K562 (cell line): Measurements from ENCODE around the gene WFIKKN1. TPM values are rescaled to one million over a fixed set of nuclear protein-coding genes. Genes with fewer than 3 reads are reported as not detected.
A peak's percentile ranks its signal among the peaks of the same experiment; 100 is the strongest.

Experiments
- ARID1B ChIP-seq: fragments of 450-650 bp; IDR thresholded peaks from 2 replicates; pipeline ENCODE4 v1.6.1; 2016; ENCODE audit warnings: antibody characterized with exemption, mild to moderate bottlenecking, inconsistent platforms
- ARID4B ChIP-seq: sonication (generic); formaldehyde crosslinking; IDR thresholded peaks from 2 replicates; pipeline ENCODE4 v1.8.0; 2022; ENCODE audit warnings: mild to moderate bottlenecking, missing genetic modification reagents
- BRD9 ChIP-seq: fragments of 450-650 bp; IDR thresholded peaks from 2 replicates; pipeline ENCODE4 v1.6.1; 2018; ENCODE audit warnings: low read depth; ENCODE audit not compliant: partially characterized antibody
- CHD4 ChIP-seq: fragments of 200-600 bp; sonication (generic); IDR thresholded peaks from 3 replicates; pipeline ENCODE4 v1.6.1; 2012; ENCODE audit warnings: low read depth, mild to moderate bottlenecking, mixed read lengths, low read length, inconsistent platforms; ENCODE audit not compliant: insufficient read depth, insufficient replicate concordance, poor library complexity, severe bottlenecking
- CTCF ChIP-seq, 3 experiments: IDR thresholded peaks in 2 of 3; conservative IDR thresholded peaks in 1 of 3; 2 replicates each; pipeline ENCODE4 v1.5.1; 2011 to 2012; ENCODE audit warnings: low read length in 3 of 3, mild to moderate bottlenecking in 3 of 3, control low read depth in 2 of 3, improper control_type of control experiment in 1 of 3, inconsistent platforms in 1 of 3, low read depth in 1 of 3, mixed read lengths in 1 of 3, moderate library complexity in 1 of 3; ENCODE audit not compliant: insufficient read depth in 2 of 3
- DDX20 ChIP-seq: fragments of 450-650 bp; IDR thresholded peaks from 2 replicates; pipeline ENCODE4 v1.6.1; 2016; ENCODE audit warnings: missing genetic modification characterization, low read depth, mild to moderate bottlenecking, missing compliant biosample characterization, moderate library complexity
- FOXA3 ChIP-seq, 2 experiments: fragments of 450-650 bp in 1 of 2; sonication (generic) in 1 of 2; formaldehyde crosslinking; IDR thresholded peaks in 1 of 2; conservative IDR thresholded peaks in 1 of 2; 2 replicates each; pipeline versions ENCODE4 v1.4.0 to v1.8.0; 2020 to 2022; ENCODE audit warnings: mild to moderate bottlenecking in 2 of 2, missing genetic modification reagents in 1 of 2
- GTF2E2 ChIP-seq: fragments of 200-800 bp; sonication (Bioruptor generic); IDR thresholded peaks from 2 replicates; pipeline ENCODE4 v1.6.1; 2016; ENCODE audit warnings: missing genetic modification characterization, missing compliant biosample characterization
- HES1 ChIP-seq: fragments of 450-650 bp; IDR thresholded peaks from 2 replicates; pipeline ENCODE4 v1.6.1; 2016; ENCODE audit warnings: low read depth, mild to moderate bottlenecking, moderate library complexity
- LEF1 ChIP-seq: fragments of 450-650 bp; IDR thresholded peaks from 2 replicates; pipeline ENCODE4 v1.6.1; 2016; ENCODE audit warnings: mild to moderate bottlenecking
- NRF1 ChIP-seq, 2 experiments: fragments of 450-650 bp; IDR thresholded peaks in 1 of 2; conservative IDR thresholded peaks in 1 of 2; 2 replicates each; pipeline ENCODE4 v1.6.1; 2014; ENCODE audit warnings: mild to moderate bottlenecking in 2 of 2
- SAFB ChIP-seq: fragments of 200-400 bp; formaldehyde crosslinking; IDR thresholded peaks from 2 replicates; pipeline ENCODE4 v1.6.1; 2017; ENCODE audit warnings: low read depth, low read length, borderline replicate concordance
- SMC3 ChIP-seq: conservative IDR thresholded peaks from 2 replicates; pipeline ENCODE4 v1.6.1; 2011; ENCODE audit warnings: low read depth, low read length, improper control_type of control experiment; ENCODE audit not compliant: insufficient read depth
- SNRNP70 ChIP-seq: fragments of 200-400 bp; formaldehyde crosslinking; optimal IDR thresholded peaks from 2 replicates; pipeline ENCODE3; 2017; ENCODE audit warnings: low read depth, low read length
- SRSF1 ChIP-seq: fragments of 200-400 bp; formaldehyde crosslinking; IDR thresholded peaks from 2 replicates; pipeline ENCODE4 v1.6.1; 2017; ENCODE audit warnings: mild to moderate bottlenecking, low read depth, low read length, moderate library complexity
- TARDBP ChIP-seq: fragments of 450-650 bp; IDR thresholded peaks from 2 replicates; pipeline ENCODE4 v1.6.1; 2016
- WHSC1 ChIP-seq: IDR thresholded peaks from one replicate; pipeline ENCODE4 v1.6.1; 2012; ENCODE audit warnings: low read length, control low read depth, inconsistent platforms
- ZBTB8A ChIP-seq: fragments of 450-650 bp; IDR thresholded peaks from 2 replicates; pipeline ENCODE4 v1.6.1; 2018; ENCODE audit warnings: mild to moderate bottlenecking, moderate library complexity; ENCODE audit not compliant: partially characterized antibody
- ZNF143 ChIP-seq: sonication (generic); formaldehyde crosslinking; IDR thresholded peaks from 2 replicates; pipeline ENCODE4 v1.9.0; 2022; ENCODE audit warnings: mild to moderate bottlenecking, missing genetic modification reagents
- polyA plus RNA-seq, 8 experiments: library from polyadenylated mRNA; depleted of rRNA in 4 of 8; stranded (reverse) in 5 of 8; unstranded in 3 of 8; fragments of >200 nt; fragmentation: Nextera tagmentation in 2 of 8; fragmentation: Illumina TruSeq in 1 of 8; extraction: Ambion mirVana in 2 of 8; extraction: Trizol in 1 of 8; gene quantifications; 2 replicates each; pipeline versions ENCODE4 v1.2.1 to v1.2.3, GENCODE V29; 2011 to 2014; ENCODE audit warnings: inconsistent platforms in 1 of 8, missing spikeins in 1 of 8
- total RNA-seq, 7 experiments: library from RNA; depleted of rRNA in 6 of 7; stranded (reverse); fragments of >200 nt in 6 of 7; fragmentation: Illumina TruSeq in 2 of 7; extraction: Trizol in 2 of 7; gene quantifications; 2 replicates each; pipeline versions ENCODE4 v1.2.1 to v1.2.3, GENCODE V29; 2011 to 2021; ENCODE audit warnings: low replicate concordance in 1 of 7

Gene WFIKKN1
- total and polyA plus RNA-seq, 9 of the 15 experiments (the other 6 are each of a cell fraction or from before 2014, with no cell fraction given), result 0.14 to 1.1 (median 0.50) TPM; not detected in 4

GRCh38 chr16:667780-668518 is 37.2 kb downstream of the WFIKKN1 start, which contains the start of gene RHOT2 (continued):
- TF ChIP-seq HES1, result no peak
- no peak for TF ChIP-seq ARID1B
- no peak for TF ChIP-seq CHD4
- peak; percentile 74 to 75; a peak in 3 of 4 replicates for TF ChIP-seq NRF1 (conservative IDR thresholded peaks at IDR 0.05 in 1 of 2, IDR thresholded peaks at IDR 0.05 in 1 of 2)
- TF ChIP-seq TARDBP, result 0 out of 2 replicates have a peak, but pooled peaks have one; percentile 73
- peak; percentile 61; the same call in 1 of the 2 replicates for TF ChIP-seq ARID4B (CRISPR knock-in tag)
- no peak for TF ChIP-seq BRD9
- TF ChIP-seq FOXA3 (CRISPR knock-in tag; conservative IDR thresholded peaks at IDR 0.05 in 1 of 2, IDR thresholded peaks at IDR 0.05 in 1 of 2), result no peak
- TF ChIP-seq SRSF1, result no peak
- no peak for TF ChIP-seq LEF1
- TF ChIP-seq GTF2E2 (tag), result peak; percentile 29; the same call in 1 of the 2 replicates
- no peak for TF ChIP-seq ZBTB8A
- peak; percentile 82 for TF ChIP-seq SMC3
- no peak for TF ChIP-seq ZNF143
- no peak for TF ChIP-seq SAFB
- TF ChIP-seq CTCF (IDR thresholded peaks at IDR 0.05 in 2 of 3, conservative IDR thresholded peaks at IDR 0.05 in 1 of 3; ENCODE audit: insufficient read depth in 2 of 3, low read depth in 1 of 3, low read length in 3 of 3), result peak; percentile 77 to 97 (median 91)
- TF ChIP-seq DDX20 (tag), result no peak
- no peak for TF ChIP-seq WHSC1
- no peak for TF ChIP-seq SNRNP70
